Measurements from ENCODE around the gene SLC50A1.

Gene SLC50A1

DNA sequence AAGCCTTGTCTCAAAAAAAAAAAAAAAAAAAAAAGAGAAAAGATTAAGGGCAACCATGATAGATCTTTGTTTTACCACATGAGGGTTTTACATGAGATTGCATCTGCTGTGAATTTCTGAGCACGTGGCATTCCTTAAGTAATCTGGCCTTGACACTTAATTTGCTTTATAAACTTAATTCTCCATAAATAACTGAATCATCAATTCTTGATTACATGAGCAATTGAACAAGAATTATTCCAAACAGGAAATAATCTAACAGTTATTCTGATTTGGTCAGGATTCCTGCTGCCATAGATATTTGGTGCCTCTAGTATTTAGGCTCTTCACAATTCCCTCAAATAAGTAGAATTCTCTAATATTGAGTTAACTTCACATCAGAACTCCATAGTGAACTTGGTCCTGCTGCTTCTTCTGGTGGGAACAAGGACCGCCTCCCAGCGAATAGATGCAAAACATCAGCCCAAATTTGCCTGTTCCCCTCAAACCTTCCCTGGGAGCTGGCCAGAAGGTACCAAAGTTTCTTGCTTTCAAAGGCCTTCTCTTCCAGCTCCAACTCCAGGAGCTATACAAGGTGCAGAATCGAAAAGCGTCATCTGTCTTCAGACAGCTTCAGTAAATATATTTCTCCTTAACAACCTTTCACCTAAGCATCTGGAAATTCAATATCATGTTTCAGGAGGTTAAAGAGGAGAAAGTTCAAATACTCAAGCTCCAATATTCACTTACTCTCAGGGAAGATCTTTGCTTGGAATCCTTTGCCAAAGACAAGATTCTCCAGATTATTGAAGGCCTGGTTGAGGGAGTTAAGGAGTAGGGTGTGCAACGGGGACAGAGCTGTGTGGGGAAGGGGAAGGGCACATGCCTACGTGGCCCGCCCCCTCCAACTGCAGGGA is 36.4 kb downstream of the SLC50A1 start:
- no peak for DNase-seq

DNA sequence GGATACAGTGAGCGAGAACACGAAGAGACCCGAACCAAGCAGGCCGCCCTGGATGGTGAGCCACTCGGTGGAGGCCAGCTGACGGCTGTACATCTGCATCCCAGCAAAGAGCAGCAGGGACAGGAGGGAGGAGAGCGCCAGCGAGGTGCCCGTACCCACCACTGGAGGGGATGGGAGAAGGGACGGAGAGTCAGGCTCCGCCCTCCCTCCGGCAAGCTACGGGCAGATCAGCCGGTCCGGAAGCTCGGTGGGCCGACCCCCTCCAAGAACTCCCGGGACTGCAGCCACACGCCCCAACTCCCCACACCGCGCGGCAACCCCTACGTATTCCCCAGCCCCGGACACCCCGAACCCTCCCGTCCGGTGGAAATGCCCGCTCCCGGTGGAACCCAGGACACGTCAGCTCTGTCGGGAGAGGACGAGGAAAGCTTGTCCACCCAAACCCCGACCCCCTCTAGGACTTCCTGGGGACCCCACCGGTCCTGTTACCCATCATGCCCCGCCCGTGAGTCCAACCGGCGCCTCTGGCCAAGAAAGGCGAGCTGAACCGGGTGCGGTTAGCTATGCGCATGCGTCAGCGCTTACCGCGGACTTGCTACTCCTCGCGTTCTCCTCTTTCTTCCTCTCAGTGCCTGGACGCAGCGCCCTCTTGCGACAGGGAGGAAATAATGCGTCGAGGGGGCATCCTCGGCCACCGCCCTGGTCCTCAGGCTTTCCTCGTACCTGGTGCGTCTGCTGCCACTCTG is 37.3 kb downstream of the SLC50A1 start, which contains the start of gene KRTCAP2:
TSS of gene KRTCAP2 (minus strand) at position 573 of the 746 bp plus-strand sequence. CDS start at position 493, 80 bp downstream.
- peak; percentile 94 to 100 (median 98) for DNase-seq

DNA sequence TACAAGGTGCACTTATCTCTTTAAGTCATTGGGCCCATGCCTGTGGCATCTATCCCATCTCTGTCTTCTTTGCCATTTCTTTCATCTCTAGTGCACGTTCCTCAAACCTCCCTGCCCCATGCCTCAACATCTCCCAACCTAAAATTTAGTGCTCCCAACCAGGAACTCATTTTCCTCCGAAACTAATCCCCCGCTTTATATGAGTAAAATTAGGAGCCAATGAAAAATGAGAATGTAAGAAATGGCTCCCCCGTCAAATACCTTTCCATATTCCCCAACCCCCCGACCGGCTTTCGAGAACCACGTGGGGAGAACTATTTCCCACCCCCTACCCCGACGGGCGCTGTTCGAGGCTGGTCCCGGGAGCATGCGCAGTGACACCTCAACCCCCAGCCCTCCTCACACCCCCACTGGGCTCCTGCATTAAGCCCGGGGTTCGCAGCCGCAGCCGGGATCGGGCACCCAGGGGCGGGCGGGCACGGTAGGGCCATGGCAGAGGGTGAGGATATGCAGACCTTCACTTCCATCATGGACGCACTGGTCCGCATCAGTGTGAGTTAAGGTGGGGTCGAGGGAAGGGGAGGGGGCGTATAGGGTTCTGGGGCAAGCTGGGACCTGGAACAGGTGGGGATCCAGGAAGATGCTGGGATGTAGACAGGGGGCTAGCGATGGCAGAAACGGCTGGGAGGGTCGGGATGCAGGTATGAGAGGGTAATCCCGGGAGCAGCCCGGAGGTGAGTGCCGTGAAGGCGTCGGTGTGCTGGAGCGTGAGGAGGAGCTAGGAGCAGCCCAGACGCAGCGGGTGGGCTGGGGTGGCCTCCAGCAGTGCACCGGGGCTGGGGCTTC is 38.0 kb downstream of the SLC50A1 start, which contains the start of gene TRIM46:
TSS of gene TRIM46 (plus strand) at position 372 of the 846 bp plus-strand sequence. CDS start at position 490, 118 bp downstream.
- DNase-seq = peak; percentile 86 to 94 (median 89)

DNA sequence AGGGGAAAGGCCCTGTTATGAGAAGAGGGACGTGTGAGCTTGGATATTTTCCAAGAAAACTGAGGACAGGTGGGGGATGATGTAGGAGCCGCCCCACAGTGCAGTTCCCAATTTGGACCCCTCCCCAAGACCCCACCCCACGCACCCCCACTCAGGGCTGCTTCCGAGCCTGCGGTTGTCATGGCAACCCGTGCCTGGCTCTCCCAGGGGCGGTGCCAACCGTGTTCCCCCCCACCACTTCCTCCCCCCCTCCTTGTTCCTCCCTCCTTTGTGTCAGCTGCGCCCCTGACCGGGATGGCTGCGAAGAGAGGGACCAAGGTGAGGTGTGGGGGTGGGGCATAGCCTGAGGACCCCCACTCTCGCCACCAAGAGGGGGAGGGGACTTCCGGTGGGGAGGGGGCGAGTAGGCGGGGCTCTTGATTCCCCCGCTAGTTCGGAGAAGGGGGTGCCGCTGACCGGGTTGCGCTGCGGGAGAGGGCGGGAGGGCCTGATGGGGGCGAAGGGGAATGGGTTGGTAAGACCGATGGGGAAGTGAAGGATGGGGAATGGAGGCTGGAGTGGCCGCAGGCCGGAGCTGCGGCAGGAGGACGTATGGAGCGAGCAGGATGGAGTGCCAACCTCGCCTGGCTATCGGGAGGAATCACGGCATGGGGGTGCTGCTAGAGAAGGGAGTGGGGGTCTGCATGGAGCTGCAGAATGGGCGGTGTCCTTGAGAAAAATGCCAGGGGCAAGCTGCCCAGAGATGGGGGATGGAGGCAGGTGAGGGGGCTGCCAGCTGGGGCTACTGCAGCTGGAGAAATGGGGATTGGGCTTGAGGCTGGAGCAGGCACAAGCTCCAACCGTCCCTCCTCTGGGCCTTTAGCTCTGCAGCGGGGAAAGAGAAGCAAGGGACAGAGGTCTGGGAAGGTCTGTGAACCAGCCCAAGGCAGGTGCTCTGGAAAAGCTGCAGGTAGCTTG is 39.0 kb downstream of the SLC50A1 start:
- DNase-seq = peak; percentile 88 to 94 (median 89)

DNA sequence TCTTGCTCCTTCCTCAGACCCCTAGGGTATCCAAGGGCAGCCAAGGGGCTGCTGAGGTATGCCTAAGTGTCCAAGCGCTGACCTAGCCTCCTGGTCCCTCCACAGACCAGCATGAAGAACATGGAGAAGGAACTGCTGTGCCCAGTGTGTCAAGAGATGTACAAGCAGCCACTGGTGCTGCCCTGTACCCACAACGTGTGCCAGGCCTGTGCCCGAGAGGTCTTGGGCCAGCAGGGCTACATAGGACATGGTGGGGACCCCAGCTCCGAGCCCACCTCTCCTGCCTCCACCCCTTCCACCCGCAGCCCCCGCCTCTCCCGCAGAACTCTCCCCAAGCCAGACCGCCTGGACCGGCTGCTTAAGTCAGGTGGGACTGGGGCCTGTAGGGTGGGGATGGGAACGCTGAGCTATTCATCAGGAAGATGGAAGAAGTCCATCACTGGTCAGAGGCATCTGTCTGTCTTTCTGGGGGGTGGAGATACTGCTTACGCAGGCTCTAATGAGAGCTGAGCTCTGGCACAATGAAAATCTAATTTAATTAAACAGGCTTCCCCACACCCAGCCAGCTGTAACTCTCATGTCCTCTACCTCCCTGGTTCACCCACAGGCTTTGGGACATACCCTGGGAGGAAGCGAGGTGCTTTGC is 39.8 kb downstream of the SLC50A1 start:
- no peak for DNase-seq

DNA sequence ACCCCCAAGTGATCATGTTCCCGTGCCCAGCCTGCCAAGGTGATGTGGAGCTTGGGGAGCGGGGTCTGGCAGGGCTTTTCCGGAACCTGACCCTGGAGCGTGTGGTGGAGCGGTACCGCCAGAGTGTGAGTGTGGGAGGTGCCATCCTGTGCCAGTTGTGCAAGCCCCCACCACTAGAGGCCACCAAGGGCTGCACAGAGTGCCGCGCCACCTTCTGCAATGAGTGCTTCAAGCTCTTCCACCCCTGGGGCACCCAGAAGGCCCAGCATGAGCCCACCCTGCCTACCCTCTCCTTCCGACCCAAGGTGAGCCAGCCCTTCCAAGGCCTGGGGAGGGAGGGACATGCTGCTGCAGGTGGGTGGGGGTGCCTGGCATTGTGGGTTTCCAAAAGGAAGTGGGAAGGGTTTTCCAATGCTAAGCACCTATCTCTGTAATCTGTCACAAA is 40.3 kb downstream of the SLC50A1 start:
- peak in 1 of 3 experiments; percentile 67 for DNase-seq

DNA sequence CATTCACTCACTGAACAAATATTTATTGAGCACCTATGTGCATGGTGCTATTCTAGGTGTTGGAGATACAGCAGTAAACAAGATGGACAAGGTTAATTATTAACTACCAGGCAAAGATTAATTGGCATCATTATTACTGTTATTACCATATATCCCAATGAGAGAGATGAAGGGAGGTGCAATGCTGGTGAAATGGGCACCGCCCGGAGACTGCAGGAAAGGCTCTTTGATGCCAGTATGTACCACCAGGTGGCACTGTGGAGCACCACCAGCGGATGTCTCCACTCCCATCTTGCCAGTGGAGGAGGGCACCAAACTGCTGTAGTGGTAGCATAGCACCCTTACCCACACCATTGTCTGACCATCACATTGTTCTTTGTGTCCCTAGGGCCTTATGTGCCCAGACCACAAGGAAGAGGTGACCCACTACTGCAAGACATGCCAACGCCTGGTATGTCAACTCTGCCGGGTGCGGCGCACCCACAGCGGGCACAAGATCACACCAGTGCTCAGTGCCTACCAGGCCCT is 41.0 kb downstream of the SLC50A1 start:
- peak; percentile 82 to 92 (median 91) for DNase-seq

DNA sequence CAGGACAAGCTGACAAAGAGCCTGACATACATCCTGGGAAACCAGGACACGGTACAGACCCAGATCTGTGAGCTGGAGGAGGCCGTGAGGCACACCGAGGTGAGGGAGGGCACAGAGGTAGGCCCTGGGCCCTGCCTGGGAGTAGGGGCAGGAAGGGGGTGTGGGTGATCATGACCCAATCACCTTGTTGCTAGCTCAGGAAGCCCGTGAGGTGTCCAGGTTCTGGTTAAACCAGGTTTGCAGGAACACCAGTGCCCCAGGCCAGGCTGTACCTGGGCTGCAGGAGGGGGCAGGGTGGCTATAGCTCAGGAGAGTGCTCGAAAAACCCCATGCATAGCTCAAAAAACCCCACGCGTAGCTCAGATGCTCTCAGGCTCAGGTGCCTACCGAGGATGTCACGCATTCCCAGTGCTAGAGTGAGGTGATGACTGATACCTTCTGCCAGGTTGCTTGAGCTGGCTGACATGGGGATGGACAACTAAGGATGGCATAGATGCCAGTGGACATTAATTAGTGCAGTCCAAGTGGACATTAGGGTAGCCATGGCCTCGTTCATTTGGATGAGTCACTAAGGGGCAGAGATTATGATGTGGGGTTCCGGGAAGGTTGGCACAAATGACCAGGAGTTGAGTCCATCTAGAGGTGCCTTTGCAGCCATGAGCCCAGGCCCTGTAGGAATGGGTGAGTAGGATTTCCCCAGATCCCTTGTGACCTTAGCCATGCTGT is 41.7 kb downstream of the SLC50A1 start:
- DNase-seq = no peak

DNA sequence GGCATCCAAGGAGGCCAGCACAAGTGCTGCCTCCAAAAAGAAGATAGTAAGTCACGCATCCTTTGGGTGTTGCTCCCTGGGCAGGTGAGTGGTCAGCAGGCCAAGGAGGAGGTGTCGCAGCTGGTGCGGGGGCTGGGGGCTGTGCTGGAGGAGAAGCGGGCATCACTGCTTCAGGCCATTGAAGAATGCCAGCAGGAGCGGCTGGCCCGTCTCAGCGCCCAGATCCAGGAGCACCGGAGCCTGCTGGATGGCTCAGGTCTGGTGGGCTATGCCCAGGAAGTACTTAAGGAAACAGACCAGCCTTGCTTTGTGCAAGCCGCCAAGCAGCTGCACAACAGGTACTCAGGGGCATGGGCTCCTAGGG is 42.2 kb downstream of the SLC50A1 start:
- no peak for DNase-seq

DNA sequence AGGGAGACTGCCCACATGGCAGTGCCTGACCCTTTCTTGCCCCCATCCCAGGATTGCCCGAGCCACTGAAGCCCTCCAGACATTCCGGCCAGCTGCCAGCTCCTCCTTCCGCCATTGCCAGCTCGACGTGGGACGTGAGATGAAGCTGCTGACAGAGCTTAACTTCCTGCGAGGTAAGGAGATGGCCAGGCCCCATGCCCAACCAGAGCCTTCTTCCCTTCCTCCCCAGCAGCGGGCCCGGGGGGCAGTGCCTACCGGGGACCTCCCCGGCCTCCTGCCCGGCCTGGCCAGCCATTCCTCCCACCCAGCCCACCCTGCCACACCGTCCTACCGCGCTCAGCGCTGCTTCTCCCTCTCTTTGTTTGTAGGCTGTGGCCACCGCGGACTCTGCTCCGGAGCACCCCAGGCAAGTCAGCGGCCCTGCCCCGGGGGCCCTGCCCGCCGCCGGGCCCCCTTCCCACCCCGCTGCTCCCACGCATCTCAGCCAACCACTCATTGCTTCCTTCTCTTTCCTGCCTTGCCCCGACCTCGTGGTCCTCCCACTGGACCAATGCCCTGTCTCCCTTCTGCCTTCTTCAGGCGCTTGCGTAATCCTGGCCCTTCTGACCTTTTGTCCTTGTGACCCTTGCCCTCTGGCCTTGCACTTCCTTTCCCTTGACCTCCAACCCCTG is 42.9 kb downstream of the SLC50A1 start:
- no peak for DNase-seq

DNA sequence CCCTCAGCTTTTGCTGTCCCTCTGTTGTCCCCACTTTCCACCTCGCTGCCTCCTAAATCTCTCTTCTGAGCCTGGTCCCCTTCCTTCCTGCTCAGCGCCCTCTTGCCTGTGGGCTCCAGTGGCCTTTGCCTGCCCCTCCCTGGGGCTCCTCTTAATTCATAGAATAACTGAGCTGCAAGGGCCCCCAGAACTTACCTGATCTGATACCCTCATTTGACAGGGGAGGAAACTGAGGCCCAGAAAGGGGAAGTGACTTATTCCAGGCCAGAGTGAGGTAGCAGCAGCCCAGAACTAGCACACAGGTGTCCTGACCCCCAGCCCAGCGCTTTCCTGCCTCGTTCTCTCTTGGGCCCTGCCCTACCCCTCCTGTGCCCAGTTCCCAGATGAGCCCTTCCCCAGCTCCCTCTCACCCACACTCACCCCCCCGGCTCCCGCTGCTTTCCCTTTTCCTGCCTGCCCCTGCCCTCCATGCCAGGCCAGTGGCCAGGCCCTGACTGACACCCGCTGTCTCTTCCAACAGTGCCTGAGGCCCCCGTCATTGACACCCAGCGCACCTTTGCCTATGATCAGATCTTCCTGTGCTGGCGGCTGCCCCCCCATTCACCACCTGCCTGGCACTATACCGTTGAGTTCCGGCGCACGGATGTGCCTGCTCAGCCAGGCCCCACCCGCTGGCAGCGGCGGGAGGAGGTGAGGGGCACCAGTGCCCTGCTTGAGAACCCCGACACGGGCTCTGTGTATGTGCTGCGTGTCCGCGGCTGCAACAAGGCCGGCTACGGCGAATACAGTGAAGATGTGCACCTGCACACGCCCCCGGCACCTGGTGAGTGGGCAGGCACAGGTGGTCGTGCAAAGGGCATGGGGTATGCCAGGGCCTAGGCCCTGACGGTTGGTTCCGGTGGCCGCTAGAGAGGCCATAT is 43.7 kb downstream of the SLC50A1 start:
- no peak for DNase-seq

DNA sequence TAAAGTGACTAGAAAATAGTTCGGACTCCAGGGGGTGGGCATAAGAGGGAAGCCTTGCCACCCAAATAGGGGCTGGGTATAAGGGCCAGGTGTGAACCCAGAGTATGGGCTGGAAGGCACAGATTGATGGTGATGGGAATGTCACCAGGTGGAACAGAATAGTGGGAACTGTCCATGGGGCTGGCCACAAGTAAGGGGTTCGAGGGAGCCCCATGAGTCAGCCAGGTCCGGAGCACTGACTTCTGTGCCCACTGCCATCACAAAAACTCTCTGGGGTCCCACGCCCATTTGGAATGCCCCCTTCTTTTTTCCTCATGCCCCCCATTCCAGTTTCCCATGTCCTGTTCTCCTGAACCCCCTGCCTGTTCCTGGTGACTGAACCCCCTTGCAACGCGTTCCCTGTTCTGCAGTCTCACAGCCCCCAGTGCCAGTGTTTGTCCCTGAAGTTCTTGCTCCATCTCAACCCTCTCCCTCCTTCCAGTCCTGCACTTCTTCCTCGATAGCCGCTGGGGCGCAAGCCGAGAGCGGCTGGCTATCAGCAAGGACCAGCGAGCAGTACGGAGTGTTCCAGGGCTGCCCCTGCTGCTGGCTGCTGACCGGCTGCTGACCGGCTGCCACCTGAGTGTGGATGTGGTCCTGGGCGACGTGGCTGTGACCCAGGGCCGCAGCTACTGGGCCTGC is 45.9 kb downstream of the SLC50A1 start:
- no peak for DNase-seq

DNA sequence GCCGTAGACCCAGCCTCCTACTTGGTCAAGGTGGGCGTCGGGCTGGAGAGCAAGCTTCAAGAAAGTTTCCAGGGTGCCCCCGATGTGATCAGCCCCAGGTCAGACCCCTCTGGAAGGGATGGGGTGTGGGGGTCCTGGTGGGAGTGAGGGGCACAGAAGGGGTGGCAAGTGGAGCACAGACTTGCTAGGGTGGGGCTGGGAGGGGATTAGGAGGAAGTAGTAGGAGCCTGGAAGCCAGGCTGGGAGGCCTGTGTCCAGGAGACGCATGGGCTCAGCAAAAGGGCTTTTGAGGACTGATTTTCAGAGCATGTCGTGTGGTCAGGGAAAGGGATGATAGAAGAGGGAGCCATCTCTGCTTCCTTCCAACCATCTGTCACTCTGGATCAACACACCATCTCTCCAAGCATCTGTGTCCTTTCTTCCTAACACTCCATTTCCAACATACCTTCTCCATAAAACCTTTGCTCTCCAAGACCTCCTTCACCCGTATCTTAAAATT is 46.4 kb downstream of the SLC50A1 start:
- DNase-seq = no peak

DNA sequence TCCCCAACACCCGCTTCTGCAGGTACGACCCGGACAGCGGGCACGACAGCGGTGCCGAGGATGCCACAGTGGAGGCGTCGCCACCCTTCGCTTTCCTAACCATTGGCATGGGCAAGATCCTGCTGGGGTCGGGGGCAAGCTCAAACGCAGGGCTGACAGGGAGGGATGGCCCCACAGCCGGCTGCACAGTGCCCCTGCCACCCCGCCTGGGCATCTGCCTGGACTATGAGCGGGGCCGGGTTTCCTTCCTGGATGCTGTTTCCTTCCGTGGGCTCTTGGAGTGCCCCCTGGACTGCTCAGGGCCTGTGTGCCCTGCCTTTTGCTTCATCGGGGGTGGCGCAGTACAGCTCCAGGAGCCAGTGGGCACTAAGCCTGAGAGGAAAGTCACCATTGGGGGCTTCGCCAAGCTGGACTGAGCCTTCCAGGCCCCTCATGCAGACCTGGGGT is 48.1 kb downstream of the SLC50A1 start:
- DNase-seq = no peak

DNA sequence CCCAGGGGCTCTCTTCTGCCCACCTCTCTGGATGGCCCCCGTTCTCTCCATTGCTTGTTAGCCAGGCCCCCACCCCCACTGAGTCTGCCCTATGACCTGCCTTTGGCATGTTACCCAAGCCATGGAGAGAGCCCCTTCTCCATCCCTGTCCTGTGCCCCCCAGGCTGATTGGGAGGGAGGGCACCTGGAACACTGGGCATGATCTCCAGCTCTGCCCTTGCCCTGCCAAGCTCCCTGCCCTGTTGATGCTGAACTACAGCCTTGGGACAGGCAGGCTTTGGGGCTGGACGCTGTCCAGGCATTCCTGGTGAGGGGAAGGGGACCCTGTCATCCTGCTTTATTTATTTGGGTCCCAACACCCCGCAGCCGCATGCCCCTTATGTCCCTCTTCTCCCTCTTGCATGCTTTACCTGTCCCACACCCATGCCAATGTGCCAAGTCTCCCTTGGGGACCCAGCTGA is 48.7 kb downstream of the SLC50A1 start:
- no peak for DNase-seq

DNA sequence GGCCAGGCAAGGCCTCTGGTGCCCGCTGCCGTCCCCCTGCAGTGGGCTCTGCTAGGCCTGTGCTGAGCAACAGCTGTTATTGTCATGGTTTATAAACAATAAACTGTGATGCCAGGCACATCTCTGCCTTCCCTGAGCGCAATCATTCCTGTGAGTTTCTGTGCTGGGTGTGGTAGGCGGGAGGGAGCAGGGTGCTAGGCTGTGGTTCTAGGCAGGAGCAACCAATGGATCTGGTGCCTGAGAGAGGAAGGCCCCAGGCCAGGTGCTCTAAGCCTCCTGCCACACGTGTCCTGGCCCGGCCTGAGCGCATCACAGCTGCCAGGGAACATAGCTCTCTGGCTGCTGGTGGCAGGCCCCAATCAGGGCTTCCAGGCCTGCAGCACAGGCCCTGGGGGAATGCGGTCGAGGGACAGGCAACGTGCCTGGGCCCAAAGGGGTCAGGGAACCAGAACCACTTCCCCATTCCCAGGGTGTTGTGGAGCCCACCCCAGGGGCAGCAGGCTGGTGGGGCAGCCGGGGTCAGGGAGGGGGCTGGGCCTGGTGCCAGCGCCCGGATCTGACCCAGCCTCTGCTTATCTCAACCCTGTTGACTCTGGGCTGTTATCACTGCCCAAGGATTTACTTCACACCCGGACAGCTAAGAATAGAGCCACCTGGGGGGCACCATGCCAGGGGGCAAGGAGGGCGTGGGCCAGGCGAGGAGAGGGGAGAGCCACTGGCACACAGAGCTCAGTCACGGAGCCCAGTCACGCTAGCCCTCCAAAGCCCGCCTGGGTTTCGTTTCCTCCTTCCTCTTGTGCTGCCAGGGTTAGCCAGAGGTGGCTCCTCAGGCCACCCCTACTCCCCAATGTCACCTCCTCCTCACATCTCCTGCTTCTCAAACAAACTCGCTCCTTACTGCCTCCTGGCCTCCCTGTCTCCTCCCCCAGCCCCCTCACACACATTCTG is 49.5 kb downstream of the SLC50A1 start:
- DNase-seq = no peak
